Osteoblast (primary cell): ENCODE measurements around the gene OST4. TPM values are rescaled to one million over a fixed set of nuclear protein-coding genes. Genes with fewer than 3 reads are reported as not detected.
"Not testable (repeated sequence)": the region's sequence is repeated elsewhere in the genome, so short reads cannot be mapped to it uniquely, and the experiment has no call there.

Experiments
- DNase-seq: peaks from one replicate; pipeline ENCODE4 v3.0.0; 2011; ENCODE audit warnings: low spot score, mixed read lengths; ENCODE audit not compliant: insufficient read length; ENCODE audit errors: missing footprints
- H2AFZ ChIP-seq: 2 replicates; pipeline ENCODE4 v1.6.0; 2011; ENCODE audit warnings: mild to moderate bottlenecking, low read length
- H3K27ac ChIP-seq: 2 replicates; pipeline ENCODE4 v1.5.1; 2011; ENCODE audit warnings: mild to moderate bottlenecking, low read depth, low read length, moderate library complexity
- H3K27me3 ChIP-seq: 2 replicates; pipeline ENCODE4 v1.6.0; 2012; ENCODE audit warnings: mild to moderate bottlenecking, control low read depth, inconsistent platforms, low read length, moderate library complexity; ENCODE audit not compliant: insufficient read depth
- H3K36me3 ChIP-seq: 2 replicates; pipeline ENCODE4 v1.5.1; 2011; ENCODE audit warnings: mild to moderate bottlenecking, low read length, control low read depth, moderate library complexity; ENCODE audit not compliant: insufficient read depth
- H3K4me1 ChIP-seq: 2 replicates; pipeline ENCODE4 v1.5.1; 2011; ENCODE audit warnings: mild to moderate bottlenecking, low read length, control low read depth, moderate library complexity; ENCODE audit not compliant: insufficient read depth
- H3K4me2 ChIP-seq: 2 replicates; pipeline ENCODE4 v1.6.0; 2011; ENCODE audit warnings: mild to moderate bottlenecking, low read length; ENCODE audit not compliant: insufficient read depth
- H3K4me3 ChIP-seq: fragments of 200-600 bp; sonication (generic); 3 replicates; pipeline ENCODE4 v1.5.1; 2012; ENCODE audit warnings: mild to moderate bottlenecking, low read length, inconsistent platforms; ENCODE audit not compliant: insufficient read depth
- H3K79me2 ChIP-seq: 2 replicates; pipeline ENCODE4 v1.6.0; 2012; ENCODE audit warnings: mild to moderate bottlenecking, low read length, control low read depth, inconsistent platforms; ENCODE audit not compliant: insufficient read depth
- H3K9me3 ChIP-seq: 2 replicates; pipeline ENCODE4 v1.5.1; 2011; ENCODE audit warnings: low read depth, low read length, control low read depth
- H4K20me1 ChIP-seq: 2 replicates; pipeline ENCODE4 v1.6.0; 2012; ENCODE audit warnings: mild to moderate bottlenecking, low read length, control low read depth; ENCODE audit not compliant: insufficient read depth
- CTCF ChIP-seq: IDR thresholded peaks from 2 replicates; pipeline ENCODE4 v1.5.1; 2011; ENCODE audit warnings: mild to moderate bottlenecking, low read depth, low read length, moderate library complexity; ENCODE audit errors: extremely low read depth
- total RNA-seq: library from RNA; depleted of rRNA; stranded (reverse); fragments of >200 nt; gene quantifications from 2 replicates; pipeline ENCODE4 v1.2.3, GENCODE V29; 2012

The OST4 gene
- total RNA-seq, 1 donor, result 202 TPM

- H3K27me3 ChIP-seq, result peaks cover 24% of the 10 kb centered on the region
- no peaks in the 10 kb centered on the region for H3K4me1 ChIP-seq
- no peaks in the 10 kb centered on the region for H3K9me3 ChIP-seq
- H3K79me2 ChIP-seq, result no peaks in the 10 kb centered on the region
- TF ChIP-seq CTCF, result no peak
- peaks cover 3% of the 10 kb centered on the region for H4K20me1 ChIP-seq
- no peak overlapping the region for H3K4me3 ChIP-seq
- no peaks in the 10 kb centered on the region for H3K36me3 ChIP-seq
- H3K27ac ChIP-seq, result no peak overlapping the region
- no peak overlapping the region for H3K4me2 ChIP-seq
- peak; percentile 29 for DNase-seq
- H2AFZ ChIP-seq, result no peak overlapping the region
These were observed 44.1 kb upstream of the OST4 start for GRCh38 chr2:27115519-27115918.

GRCh38 chr2:27111392-27112078 is 40.1 kb upstream of the OST4 start:
- DNase-seq, H3K4me3 ChIP-seq, H3K36me3 ChIP-seq, H3K27ac ChIP-seq, H2AFZ ChIP-seq, H3K27me3 ChIP-seq, H3K4me2 ChIP-seq, H3K79me2 ChIP-seq, H3K4me1 ChIP-seq, H4K20me1 ChIP-seq, H3K9me3 ChIP-seq: not testable (repeated sequence)

GRCh38 chr2:27110603-27111352 is 39.3 kb upstream of the OST4 start:
- not testable (repeated sequence) for H3K4me3 ChIP-seq, H3K27me3 ChIP-seq, H3K9me3 ChIP-seq, H3K27ac ChIP-seq, H4K20me1 ChIP-seq, H3K36me3 ChIP-seq, H2AFZ ChIP-seq, H3K79me2 ChIP-seq, H3K4me1 ChIP-seq, H3K4me2 ChIP-seq, DNase-seq

GRCh38 chr2:27109083-27109482 is 37.6 kb upstream of the OST4 start:
- no peaks in the 10 kb centered on the region for H4K20me1 ChIP-seq
- H3K27me3 ChIP-seq, result peaks cover 4% of the 10 kb centered on the region
- DNase-seq, result no peak
- no peak overlapping the region for H3K4me3 ChIP-seq
- no peak overlapping the region for H2AFZ ChIP-seq
- no peaks in the 10 kb centered on the region for H3K9me3 ChIP-seq
- no peaks in the 10 kb centered on the region for H3K79me2 ChIP-seq
- no peak for TF ChIP-seq CTCF
- no peaks in the 10 kb centered on the region for H3K36me3 ChIP-seq
- no peak overlapping the region for H3K27ac ChIP-seq
- no peaks in the 10 kb centered on the region for H3K4me1 ChIP-seq
- H3K4me2 ChIP-seq, result no peak overlapping the region

- TF ChIP-seq CTCF, result no peak
- H2AFZ ChIP-seq, result no peak overlapping the region
- no peak overlapping the region for H3K27ac ChIP-seq
- no peaks in the 10 kb centered on the region for H3K79me2 ChIP-seq
- H3K4me1 ChIP-seq, result no peaks in the 10 kb centered on the region
- no peaks in the 10 kb centered on the region for H4K20me1 ChIP-seq
- no peaks in the 10 kb centered on the region for H3K36me3 ChIP-seq
- peaks cover 4% of the 10 kb centered on the region for H3K27me3 ChIP-seq
- H3K9me3 ChIP-seq, result no peaks in the 10 kb centered on the region
- H3K4me3 ChIP-seq, result no peak overlapping the region
- DNase-seq, result no peak
- no peak overlapping the region for H3K4me2 ChIP-seq
These were observed 36.8 kb upstream of the OST4 start for GRCh38 chr2:27108221-27108620.
